ENCODE results near the gene SMYD3.

Gene SMYD3

DNA sequence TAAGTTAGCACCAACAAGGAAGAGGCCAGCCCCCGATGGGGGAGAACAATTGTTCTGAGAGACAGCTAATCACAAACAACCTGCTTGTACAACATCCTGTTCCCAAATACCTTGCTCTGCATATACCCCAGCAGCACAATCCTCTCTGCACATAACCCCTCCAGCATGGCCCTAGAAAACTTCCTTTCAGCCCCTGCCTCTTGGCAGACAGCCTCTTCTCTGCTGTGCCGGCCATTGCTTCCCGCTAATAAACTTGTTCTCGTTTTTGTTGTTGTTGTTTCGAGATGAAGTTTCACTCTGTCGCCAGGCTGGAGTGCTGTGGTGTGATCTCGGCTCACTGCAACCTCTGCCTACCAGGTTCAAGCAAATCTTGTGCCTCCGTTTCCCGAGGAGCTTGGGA, 392.7 kb downstream of the SMYD3 start:
- in situ Hi-C loops (cut with MboI; ENCODE audit: low pct_unique_long_range_greater_than_20kb, low sequenced_read_pairs) = no loop called here
- DNase-seq = peak; percentile 49

DNA sequence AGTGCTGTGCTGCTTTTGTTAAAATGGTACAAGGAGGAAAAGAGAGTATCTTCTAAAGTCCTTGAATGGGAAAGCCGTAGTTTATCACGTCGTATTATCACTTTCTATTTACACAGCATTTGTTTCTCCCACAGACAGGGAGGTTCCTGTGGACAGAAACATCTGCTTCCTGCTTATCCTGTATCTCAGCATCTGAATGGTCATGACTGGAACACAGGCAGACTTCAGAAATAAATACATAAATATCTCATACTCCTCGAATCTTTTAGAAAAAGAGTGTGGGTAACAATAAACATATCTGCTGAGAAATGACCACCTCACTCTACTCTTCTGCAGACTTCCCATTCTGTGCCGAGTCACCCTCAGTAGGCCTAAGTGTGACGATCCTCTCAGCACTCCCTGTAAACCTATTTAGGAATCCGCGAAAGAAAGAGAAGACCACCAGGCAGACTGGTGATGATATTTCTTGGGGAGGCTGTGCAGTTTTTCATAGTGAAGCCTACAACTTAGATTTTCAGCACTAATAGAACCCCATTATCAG, 393.5 kb downstream of the SMYD3 start:
- peak; percentile 92 for DNase-seq

GRCh38 chr1:246111570-246111969, 395.5 kb downstream of the SMYD3 start:
- in situ Hi-C loops (cut with MboI; ENCODE audit: low pct_unique_long_range_greater_than_20kb, low sequenced_read_pairs) = no loop called here

More for the DNA sequence above, 393.5 kb downstream of the SMYD3 start:
- in situ Hi-C loops (cut with MboI; ENCODE audit: low pct_unique_long_range_greater_than_20kb, low sequenced_read_pairs) = no loop called here

DNA sequence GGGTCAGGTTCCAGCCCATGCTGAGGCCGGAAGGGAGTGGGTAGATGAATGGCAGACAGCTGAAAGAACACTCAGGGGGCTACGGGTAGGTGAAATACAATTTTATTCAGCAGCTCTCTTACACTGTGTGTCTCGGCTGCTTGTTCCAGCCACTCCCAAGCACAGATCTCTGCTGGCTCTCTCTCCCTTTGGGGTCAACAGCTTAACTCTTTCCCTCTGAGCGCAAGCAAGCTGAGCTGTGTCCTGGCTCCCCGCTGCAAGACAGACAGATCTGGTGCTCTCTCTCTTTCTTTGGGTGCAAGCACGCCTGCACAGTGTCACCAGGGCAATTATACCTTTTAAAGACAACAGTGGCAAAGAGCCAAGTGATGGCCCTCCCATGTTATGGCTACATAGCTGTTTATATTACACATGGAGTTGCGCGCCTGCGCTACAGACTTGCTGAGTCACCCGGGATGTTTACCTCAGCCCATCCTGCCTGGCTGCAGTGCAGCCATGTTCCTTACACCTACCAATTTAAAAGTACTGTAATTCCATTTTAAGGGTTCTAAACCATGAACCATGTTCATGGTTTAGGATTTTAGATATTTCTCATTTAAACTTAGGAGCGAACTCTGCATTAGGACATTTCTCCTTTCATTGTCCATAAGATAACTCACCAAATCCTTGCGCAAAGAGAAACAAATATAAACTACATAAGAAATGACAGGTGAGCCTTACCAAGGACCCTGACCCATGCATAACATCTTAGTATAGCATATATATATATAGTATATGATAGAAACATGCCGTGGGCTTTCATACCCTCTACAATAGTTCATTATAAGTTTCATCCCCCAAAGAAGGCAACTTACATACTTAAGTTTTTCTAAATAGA, 396.5 kb downstream of the SMYD3 start:
- DNase-seq = peak; percentile 35
- in situ Hi-C loops (cut with MboI; ENCODE audit: low pct_unique_long_range_greater_than_20kb, low sequenced_read_pairs) = no loop called here

More at GRCh38 chr1:246111570-246111969, 395.5 kb downstream of the SMYD3 start:
- DNase-seq = peak; percentile 44

GRCh38 chr1:246108278-246108925, 398.7 kb downstream of the SMYD3 start:
- in situ Hi-C loops (cut with MboI; ENCODE audit: low pct_unique_long_range_greater_than_20kb, low sequenced_read_pairs) = no loop called here
- DNase-seq = no peak

DNA sequence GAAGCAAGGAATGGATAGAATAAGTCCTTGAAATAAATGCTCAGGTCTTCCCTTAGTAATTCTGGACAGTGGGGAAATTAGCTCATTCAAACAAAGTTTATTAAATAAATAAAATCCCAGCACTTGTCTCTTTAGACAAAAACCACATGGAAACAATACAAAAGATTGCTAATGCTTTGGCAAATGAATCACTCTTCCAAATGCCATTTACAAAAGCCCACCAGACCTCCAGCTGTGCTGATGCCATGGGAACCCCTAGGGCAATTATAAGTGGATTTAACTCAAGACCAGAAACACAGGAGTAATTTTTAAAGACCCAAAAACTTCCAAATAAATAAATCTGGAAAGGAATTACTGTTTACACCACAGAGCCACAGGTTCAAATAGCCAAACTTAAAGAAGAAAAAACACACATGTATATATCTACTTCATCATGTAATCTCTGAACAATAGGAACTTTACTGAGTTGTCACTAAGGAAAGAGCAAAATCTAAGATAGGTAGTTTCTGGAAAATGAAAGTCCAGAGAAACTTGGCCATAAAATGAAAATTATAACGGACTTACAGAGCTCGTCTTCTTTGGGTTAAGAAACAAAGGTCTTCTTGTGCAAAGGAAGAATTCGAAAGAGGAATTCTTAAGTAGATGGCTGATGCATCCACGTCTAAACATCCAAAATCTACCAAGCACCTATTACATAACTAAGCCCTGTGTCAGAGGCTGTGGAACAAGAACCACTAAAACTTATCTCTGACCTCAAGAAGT, 399.4 kb downstream of the SMYD3 start:
- in situ Hi-C loops (cut with MboI; ENCODE audit: low pct_unique_long_range_greater_than_20kb, low sequenced_read_pairs) = no loop called here
- no peak for DNase-seq

DNA sequence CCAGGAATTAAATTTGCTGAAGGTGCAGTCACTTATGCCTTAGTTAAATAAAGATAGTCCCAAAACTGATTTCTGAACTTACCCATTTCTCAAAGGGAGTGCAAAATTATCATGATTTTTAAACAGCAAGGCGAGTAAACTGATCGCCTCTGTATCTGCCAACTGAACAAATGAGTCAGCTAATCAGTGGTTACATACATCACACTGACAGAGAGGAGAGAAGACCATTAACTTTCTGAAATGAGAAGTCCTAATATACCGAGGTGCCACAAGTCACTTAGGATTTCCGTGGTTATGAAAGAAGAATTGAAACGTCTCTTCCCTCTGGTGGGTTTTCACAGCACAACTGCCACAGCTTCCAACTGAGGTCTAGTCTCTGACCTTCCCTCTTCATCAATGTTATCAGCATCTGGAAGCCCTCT, 400.7 kb downstream of the SMYD3 start:
- DNase-seq = peak; percentile 91

DNA sequence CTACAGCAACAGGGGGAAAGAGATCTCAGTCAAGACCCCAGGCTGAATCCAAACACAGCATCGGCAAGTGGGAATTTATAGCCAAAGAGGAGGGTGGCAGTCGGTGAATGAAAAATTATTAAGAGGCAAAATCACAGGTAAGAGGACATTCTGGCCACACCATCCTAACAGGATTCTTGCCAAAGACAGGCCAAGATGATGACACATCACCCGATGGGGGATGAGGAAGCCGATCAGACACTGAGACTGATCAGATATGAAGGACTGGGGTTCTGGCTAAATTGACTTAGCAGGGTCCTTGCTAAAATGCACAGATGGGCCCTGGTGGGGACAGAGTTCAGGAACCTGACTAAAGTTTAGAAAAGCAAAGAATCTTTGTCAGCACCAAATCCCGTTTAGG, 402.2 kb downstream of the SMYD3 start:
- in situ Hi-C loops (cut with MboI; ENCODE audit: low pct_unique_long_range_greater_than_20kb, low sequenced_read_pairs) = no loop called here
- no peak for DNase-seq

More for the DNA sequence above, 400.7 kb downstream of the SMYD3 start:
- in situ Hi-C loops (cut with MboI; ENCODE audit: low pct_unique_long_range_greater_than_20kb, low sequenced_read_pairs) = no loop called here

GRCh38 chr1:246099570-246099969, 407.5 kb downstream of the SMYD3 start:
- in situ Hi-C loops (cut with MboI; ENCODE audit: low pct_unique_long_range_greater_than_20kb, low sequenced_read_pairs) = no loop called here
- DNase-seq = no peak

DNA sequence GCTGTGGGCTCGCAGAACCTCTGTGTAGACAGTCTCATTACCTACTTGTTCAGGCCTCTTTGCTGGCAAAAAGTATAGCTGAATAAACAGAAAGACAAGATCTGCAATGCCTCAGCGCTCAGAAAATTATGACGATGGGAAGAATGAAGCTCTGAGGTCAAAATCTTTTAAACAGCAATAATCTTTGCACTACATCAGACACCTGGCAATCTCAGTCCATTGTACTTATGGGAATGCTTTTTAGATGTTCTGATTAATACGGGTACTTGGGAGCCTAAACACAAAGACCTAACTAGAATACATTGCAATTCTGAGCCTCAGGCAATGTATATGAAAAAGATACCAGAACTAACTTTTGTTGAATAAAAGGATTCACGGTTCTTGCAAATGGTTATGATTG, 410.7 kb downstream of the SMYD3 start:
- DNase-seq = no peak
- in situ Hi-C loops (cut with MboI; ENCODE audit: low pct_unique_long_range_greater_than_20kb, low sequenced_read_pairs) = no loop called here

GRCh38 chr1:246095443-246095842, 411.6 kb downstream of the SMYD3 start:
- in situ Hi-C loops (cut with MboI; ENCODE audit: low pct_unique_long_range_greater_than_20kb, low sequenced_read_pairs) = no loop called here
- no peak for DNase-seq

DNA sequence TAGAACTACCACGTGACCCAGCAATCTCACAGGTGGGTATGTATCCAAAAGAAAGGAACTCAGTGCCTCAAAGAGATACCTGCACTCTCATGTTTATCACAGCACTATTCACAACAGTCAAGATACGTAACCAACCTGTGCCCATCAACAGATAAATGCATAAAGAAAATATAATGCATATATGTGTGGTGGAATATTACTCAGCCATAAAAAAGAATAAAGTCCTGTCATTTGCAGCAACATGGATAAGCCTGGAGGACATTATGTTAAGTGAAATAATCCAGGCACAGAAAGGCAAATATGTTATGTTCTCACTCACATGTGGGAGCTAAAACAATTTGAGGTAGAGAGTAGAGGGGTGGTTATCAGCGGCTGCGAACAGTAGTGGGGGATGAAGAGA, 413.8 kb downstream of the SMYD3 start:
- DNase-seq = no peak
- in situ Hi-C loops (cut with MboI; ENCODE audit: low pct_unique_long_range_greater_than_20kb, low sequenced_read_pairs) = no loop called here

- peak; percentile 79 for DNase-seq
- in situ Hi-C loops (cut with MboI; ENCODE audit: low pct_unique_long_range_greater_than_20kb, low sequenced_read_pairs) = no loop called here
Observed at GRCh38 chr1:246092136-246092535, 414.9 kb downstream of the SMYD3 start.

- in situ Hi-C loops (cut with MboI; ENCODE audit: low pct_unique_long_range_greater_than_20kb, low sequenced_read_pairs) = no loop called here
- peak; percentile 75 for DNase-seq
Observed at GRCh38 chr1:246091477-246091876, 415.6 kb downstream of the SMYD3 start.

DNA sequence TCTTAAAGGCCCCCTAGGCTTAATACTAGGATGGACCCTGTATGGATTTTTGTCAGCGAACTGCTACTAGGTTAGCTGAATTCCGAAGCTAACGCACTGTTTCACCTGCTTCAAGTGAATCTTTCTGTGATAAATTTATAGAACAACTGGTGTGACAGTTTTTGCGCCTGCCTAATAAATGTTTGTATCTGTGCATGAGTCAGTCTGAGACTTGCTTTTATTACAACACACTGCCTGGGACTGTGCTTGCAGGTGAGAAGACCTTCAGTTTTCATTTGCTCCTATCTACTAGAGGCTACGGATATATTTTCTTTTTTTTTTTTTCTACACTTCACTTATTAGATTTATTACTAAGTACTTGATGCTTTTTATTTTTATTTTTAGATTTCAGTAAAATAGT, 420.9 kb downstream of the SMYD3 start:
- in situ Hi-C loops (cut with MboI; ENCODE audit: low pct_unique_long_range_greater_than_20kb, low sequenced_read_pairs) = no loop called here
- no peak for DNase-seq

GRCh38 chr1:246083416-246083815, 423.7 kb downstream of the SMYD3 start:
- in situ Hi-C loops (cut with MboI; ENCODE audit: low pct_unique_long_range_greater_than_20kb, low sequenced_read_pairs) = no loop called here
- peak; percentile 69 for DNase-seq

DNA sequence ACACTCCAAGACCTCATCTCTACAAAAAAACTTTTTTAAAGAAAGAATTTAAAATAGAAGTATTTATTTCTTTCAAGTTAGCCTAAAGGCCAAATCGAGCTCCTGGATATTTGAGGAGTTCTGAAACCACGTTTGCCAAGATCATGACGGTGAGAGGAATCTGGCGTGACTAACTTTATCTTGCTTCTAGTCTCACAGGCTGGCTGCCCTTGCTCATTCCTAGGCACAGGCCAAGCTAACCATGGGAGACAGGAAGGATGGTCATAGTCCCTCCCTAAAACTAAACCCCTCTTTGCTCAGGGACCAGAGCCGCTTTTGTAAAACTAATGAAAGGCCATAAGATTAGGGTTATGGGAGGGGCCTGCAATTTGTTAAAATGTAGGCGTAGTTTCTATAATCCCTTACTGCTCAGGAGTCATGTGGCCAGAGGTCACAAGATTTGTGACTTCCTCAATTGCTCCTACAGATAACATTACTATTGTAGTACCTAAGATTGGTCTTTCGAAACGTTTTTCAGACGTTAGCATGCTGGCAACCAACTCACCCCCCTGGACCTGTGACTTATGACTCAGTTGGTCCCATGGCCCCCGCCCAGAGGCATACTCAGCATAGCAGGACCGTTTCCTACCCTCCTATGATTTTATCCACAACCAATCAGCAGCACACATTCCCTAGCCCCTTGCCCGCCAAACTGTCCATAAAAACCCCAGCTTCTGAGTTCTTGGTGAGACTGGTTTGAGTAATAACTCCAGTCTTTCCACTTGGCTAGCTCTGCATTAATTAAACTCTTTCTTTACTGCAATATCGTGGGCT, 425.0 kb downstream of the SMYD3 start:
- peak; percentile 74 for DNase-seq
- in situ Hi-C loops (cut with MboI; ENCODE audit: low pct_unique_long_range_greater_than_20kb, low sequenced_read_pairs) = no loop called here

DNA sequence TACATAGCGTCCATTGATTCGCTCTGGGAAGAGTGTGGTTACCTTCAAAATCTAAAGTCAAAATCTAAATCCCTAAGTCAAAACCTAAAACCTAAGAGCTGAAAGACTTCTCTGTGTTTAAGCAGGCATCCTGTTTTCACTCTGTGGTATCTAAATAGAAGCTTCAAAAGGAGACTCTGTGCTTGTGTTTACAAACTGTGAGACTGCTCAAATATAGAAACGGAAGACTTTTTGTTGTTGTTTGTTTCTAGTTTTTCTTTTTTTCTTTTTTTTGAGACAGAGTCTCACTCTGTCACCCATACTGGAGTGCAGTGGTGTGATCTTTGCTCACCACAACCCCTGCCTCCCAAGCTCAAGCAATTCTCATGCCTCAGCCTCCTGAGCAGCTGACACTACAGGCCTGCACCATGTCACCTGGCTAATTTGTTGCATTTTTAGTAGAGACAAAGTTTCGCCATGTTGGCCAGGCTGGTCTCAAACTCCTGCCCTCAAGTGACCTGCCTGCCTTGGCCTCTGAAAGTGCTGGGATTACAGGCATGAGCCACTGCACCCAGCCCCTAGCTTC, 425.9 kb downstream of the SMYD3 start:
- in situ Hi-C loops (cut with MboI; ENCODE audit: low pct_unique_long_range_greater_than_20kb, low sequenced_read_pairs) = no loop called here
- DNase-seq = no peak

Data from KBM-7 (cell line).